ENCODE results near the gene SERPINA12.
"Not testable (repeated sequence)": the region's sequence is repeated elsewhere in the genome, so short reads cannot be mapped to it uniquely, and the experiment has no call there.

SERPINA12 gene

DNA sequence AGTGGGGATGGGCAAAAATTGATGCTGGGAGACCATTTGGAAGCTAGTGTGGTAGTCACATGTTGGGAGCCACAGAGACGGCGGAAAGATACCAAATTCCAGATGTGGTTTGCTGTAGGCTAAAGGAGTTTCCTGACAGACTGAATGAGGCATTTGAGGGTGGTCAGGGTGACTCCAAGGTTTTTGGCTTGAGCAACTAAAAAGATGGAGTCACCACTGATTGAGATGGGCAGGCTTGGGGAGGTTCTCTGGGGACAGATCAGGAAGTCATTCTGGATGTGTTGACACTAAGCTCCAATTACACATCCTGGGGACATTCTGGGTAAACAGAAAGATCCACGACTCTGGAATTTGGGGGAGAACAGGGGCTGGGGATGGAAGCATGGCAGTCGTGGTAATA lies 17.8 kb downstream of the SERPINA12 start:
- H3K4me3 ChIP-seq (ENCODE audit: insufficient read length, low read depth), result no peak overlapping the region
- H3K9ac ChIP-seq (ENCODE audit: insufficient read length, low read depth), result no peak overlapping the region
- H3K4me1 ChIP-seq (ENCODE audit: insufficient read depth, insufficient read length), result no peaks in the 10 kb centered on the region
- DNase-seq (ENCODE audit: low read depth, low spot score), result no peak
- no peaks in the 10 kb centered on the region for H3K9me3 ChIP-seq (ENCODE audit: insufficient read depth, low read length)
- no peaks in the 10 kb centered on the region for H3K27me3 ChIP-seq (ENCODE audit: insufficient read depth, insufficient read length)
- H3K36me3 ChIP-seq (ENCODE audit: insufficient read depth, insufficient read length, low read length), result no peaks in the 10 kb centered on the region
- TF ChIP-seq ZNF274 (IDR thresholded peaks at IDR 0.05; ENCODE audit: low read depth, low read length) (no peak), SUZ12 (IDR thresholded peaks at IDR 0.05; ENCODE audit: extremely low read depth, insufficient read depth, insufficient read length) (no peak), YY1 (IDR thresholded peaks at IDR 0.05; ENCODE audit: insufficient read depth, insufficient read length) (no peak)

DNA sequence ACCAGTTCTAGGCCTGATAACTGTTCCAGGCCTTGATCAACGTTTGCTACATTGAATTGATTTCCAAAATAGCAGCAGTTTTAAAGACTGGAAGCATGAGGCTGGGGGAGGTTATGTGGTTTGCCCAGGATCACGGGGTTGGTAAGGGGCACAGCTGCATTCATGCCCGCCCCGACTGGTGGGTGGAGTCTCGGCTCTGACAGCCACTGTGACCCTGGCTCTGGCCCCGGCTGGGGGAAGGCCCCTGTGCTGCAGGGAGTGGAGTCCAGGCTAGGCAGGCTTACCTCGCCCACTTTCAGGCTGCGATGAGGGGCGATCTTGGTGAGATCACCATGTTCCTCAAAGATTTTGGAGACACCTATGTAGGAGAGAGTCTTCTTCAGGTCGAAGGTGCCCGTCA lies 19.9 kb downstream of the SERPINA12 start:
- no peak for DNase-seq (ENCODE audit: low read depth, low spot score)
- Histone ChIP-seq H3K9ac (ENCODE audit: insufficient read length, low read depth) (no peak overlapping the region), H3K36me3 (ENCODE audit: insufficient read depth, insufficient read length, low read length) (no peaks in the 10 kb centered on the region), H3K4me1 (ENCODE audit: insufficient read depth, insufficient read length) (peaks cover 3% of the 10 kb centered on the region), H3K4me3 (ENCODE audit: insufficient read length, low read depth) (no peak overlapping the region), H3K9me3 (ENCODE audit: insufficient read depth, low read length) (no peaks in the 10 kb centered on the region), H3K27me3 (ENCODE audit: insufficient read depth, insufficient read length) (no peaks in the 10 kb centered on the region)
- TF ChIP-seq ZNF274 (IDR thresholded peaks at IDR 0.05; ENCODE audit: low read depth, low read length) (no peak), YY1 (IDR thresholded peaks at IDR 0.05; ENCODE audit: insufficient read depth, insufficient read length) (no peak), SUZ12 (IDR thresholded peaks at IDR 0.05; ENCODE audit: extremely low read depth, insufficient read depth, insufficient read length) (no peak)

DNA sequence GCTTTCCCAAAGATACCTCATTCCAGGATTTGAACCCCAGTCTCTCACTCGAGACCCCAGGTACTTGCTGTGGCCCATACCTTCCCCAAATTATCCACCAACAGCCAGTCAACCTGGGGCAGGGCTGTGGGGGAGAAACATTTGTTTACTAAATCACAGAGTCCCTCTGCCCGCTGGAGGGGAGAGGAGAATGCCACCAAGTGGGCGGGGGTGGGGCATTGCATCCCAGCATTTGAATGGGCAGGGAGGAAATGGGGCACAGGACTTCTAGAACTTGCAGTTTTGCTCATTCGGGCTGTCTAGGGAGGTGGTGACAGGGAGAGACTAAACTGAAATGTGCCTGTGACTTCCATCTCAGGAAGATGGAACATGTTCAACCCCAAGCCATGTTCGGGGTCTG lies 22.4 kb downstream of the SERPINA12 start:
- TF ChIP-seq SUZ12 (IDR thresholded peaks at IDR 0.05; ENCODE audit: extremely low read depth, insufficient read depth, insufficient read length) (no peak), YY1 (IDR thresholded peaks at IDR 0.05; ENCODE audit: insufficient read depth, insufficient read length) (no peak), ZNF274 (IDR thresholded peaks at IDR 0.05; ENCODE audit: low read depth, low read length) (no peak)
- H3K36me3 ChIP-seq (ENCODE audit: insufficient read depth, insufficient read length, low read length), result no peaks in the 10 kb centered on the region
- H3K9ac ChIP-seq (ENCODE audit: insufficient read length, low read depth), result no peak overlapping the region
- H3K27me3 ChIP-seq (ENCODE audit: insufficient read depth, insufficient read length), result no peaks in the 10 kb centered on the region
- H3K4me3 ChIP-seq (ENCODE audit: insufficient read length, low read depth), result peak overlapping the region; percentile 18
- DNase-seq (ENCODE audit: low read depth, low spot score), result no peak
- H3K9me3 ChIP-seq (ENCODE audit: insufficient read depth, low read length), result no peaks in the 10 kb centered on the region
- peaks cover 3% of the 10 kb centered on the region for H3K4me1 ChIP-seq (ENCODE audit: insufficient read depth, insufficient read length)

DNA sequence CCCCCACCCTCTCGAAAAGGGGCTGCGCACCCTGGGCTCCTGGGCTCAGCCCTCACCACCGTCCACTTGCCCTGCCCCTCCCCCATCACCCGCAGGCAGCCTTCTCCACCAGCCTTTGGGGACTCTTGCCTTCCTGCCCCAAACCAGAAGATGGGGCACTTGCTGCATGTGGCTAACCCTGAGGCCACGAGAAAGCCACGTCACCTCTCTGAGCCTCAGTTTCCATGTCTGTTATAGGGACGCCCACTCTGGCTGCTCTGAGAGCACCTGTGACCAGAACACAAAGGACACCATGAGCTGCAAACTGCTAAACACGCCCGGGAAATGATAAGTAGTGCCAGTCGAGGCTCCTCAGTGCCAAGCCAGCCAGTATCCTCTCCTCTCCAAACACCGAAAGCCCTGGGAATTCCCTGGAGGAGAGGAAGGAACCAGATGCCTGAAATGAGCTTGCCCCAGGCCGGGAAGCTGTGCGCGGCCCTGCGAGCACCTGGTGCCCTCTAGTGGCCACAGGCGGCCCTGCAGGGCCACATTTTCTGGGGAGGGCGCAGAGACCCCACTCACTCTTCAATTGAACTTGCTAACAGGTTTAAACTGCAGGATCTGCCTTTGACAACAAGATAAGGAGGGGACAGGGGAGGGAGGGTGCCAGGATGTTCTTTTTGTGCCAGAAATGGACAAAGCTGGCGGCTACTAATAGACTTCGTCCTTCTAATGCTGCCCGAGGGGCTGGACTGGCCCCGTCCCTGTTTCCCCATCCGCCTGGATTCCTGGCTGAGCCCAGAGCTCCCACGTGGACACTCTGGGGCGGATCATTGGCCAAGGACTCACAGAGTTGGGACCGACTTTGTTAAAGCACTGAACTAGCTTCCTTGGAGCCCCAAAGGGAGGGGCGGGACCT lies 23.1 kb downstream of the SERPINA12 start:
- no peaks in the 10 kb centered on the region for H3K9me3 ChIP-seq (ENCODE audit: insufficient read depth, low read length)
- peak; percentile 58 for DNase-seq (ENCODE audit: low read depth, low spot score)
- no peaks in the 10 kb centered on the region for H3K36me3 ChIP-seq (ENCODE audit: insufficient read depth, insufficient read length, low read length)
- H3K4me1 ChIP-seq (ENCODE audit: insufficient read depth, insufficient read length), result peaks cover 3% of the 10 kb centered on the region
- H3K4me3 ChIP-seq (ENCODE audit: insufficient read length, low read depth), result peak overlapping the region; percentile 15
- no peaks in the 10 kb centered on the region for H3K27me3 ChIP-seq (ENCODE audit: insufficient read depth, insufficient read length)
- TF ChIP-seq ZNF274 (IDR thresholded peaks at IDR 0.05; ENCODE audit: low read depth, low read length), result no peak
- no peak for TF ChIP-seq SUZ12 (IDR thresholded peaks at IDR 0.05; ENCODE audit: extremely low read depth, insufficient read depth, insufficient read length)
- no peak for TF ChIP-seq YY1 (IDR thresholded peaks at IDR 0.05; ENCODE audit: insufficient read depth, insufficient read length)
- H3K9ac ChIP-seq (ENCODE audit: insufficient read length, low read depth), result peak overlapping the region; percentile 33

DNA sequence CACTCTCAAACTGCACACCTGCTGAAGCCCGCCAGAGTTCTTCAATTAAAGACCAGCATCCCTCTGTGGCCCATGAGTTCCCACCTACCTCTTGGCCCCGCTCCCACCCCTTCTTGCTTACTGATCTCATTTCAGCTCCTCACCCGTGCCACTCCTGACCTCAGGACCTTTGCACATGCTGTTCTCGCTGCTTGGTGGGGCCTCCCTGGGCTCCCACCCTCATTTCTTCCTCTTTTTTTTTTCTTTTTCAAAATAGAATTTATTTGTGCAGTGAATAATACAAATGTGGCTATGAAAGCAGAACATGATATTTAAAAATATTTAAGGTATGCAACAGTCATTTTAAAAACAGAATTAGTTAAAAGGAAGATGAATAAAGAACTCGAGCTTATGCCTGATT lies 24.8 kb downstream of the SERPINA12 start:
- TF ChIP-seq SUZ12 (IDR thresholded peaks at IDR 0.05; ENCODE audit: extremely low read depth, insufficient read depth, insufficient read length) (no peak), YY1 (IDR thresholded peaks at IDR 0.05; ENCODE audit: insufficient read depth, insufficient read length) (no peak), ZNF274 (IDR thresholded peaks at IDR 0.05; ENCODE audit: low read depth, low read length) (no peak)
- peaks cover 3% of the 10 kb centered on the region for H3K4me1 ChIP-seq (ENCODE audit: insufficient read depth, insufficient read length)

DNA sequence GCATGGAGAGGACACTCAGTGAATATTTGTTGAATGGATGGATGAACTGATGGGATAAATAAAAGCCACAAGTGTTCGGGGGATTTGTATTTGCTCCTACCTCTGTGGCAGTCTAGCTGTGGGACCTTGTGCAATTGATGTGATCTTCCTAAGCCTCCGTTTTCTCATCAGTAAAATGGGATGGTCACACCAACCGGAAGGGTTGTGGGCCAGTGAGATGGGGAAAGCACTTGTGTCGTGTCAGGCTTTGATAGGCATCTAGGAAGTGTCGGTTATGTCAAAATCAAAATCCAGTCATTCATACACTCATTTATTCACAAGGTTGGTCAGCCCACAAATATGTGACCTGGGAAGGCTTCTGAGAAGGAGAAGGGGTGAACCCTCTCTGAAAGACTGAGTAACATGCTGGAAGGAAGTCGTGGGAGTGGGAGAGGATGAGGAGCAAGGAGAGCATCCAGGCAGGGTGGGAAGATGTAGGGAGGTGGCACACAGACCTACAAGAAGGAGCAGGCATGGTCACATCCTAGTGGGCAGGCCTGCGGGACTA lies 25.5 kb downstream of the SERPINA12 start:
- TF ChIP-seq YY1 (IDR thresholded peaks at IDR 0.05; ENCODE audit: insufficient read depth, insufficient read length), result no peak
- TF ChIP-seq SUZ12 (IDR thresholded peaks at IDR 0.05; ENCODE audit: extremely low read depth, insufficient read depth, insufficient read length), result no peak
- no peak for TF ChIP-seq ZNF274 (IDR thresholded peaks at IDR 0.05; ENCODE audit: low read depth, low read length)
- H3K4me3 ChIP-seq (ENCODE audit: insufficient read length, low read depth), result no peak overlapping the region
- H3K9ac ChIP-seq (ENCODE audit: insufficient read length, low read depth), result no peak overlapping the region
- no peaks in the 10 kb centered on the region for H3K36me3 ChIP-seq (ENCODE audit: insufficient read depth, insufficient read length, low read length)
- DNase-seq (ENCODE audit: low read depth, low spot score), result no peak
- H3K27me3 ChIP-seq (ENCODE audit: insufficient read depth, insufficient read length), result no peaks in the 10 kb centered on the region
- H3K9me3 ChIP-seq (ENCODE audit: insufficient read depth, low read length), result peaks cover 3% of the 10 kb centered on the region
- peaks cover 3% of the 10 kb centered on the region for H3K4me1 ChIP-seq (ENCODE audit: insufficient read depth, insufficient read length)

More for the DNA sequence above, 24.8 kb downstream of the SERPINA12 start:
- Histone ChIP-seq H3K4me3 (ENCODE audit: insufficient read length, low read depth) (no peak overlapping the region), H3K27me3 (ENCODE audit: insufficient read depth, insufficient read length) (no peaks in the 10 kb centered on the region), H3K9ac (ENCODE audit: insufficient read length, low read depth) (no peak overlapping the region), H3K36me3 (ENCODE audit: insufficient read depth, insufficient read length, low read length) (no peaks in the 10 kb centered on the region), H3K9me3 (ENCODE audit: insufficient read depth, low read length) (no peaks in the 10 kb centered on the region)
- no peak for DNase-seq (ENCODE audit: low read depth, low spot score)

DNA sequence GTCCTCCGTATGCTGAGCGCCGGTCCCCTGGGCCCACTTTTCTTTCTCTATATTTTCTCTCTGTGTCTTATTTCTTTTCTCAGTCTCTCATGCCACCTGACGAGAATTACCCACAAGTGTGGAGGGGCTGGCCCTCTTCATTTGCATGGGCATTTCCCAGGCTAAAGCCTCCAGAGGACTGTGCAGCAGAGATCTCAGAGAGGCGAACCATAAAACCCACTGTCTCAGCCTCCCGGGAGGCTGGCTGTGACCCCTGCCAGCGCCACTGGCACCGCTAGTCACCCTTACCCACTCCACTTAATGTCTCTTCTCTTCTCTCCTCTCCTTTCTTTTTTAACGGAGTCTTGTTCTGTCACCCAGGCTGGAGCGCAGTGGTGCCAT lies 26.2 kb downstream of the SERPINA12 start:
- no peaks in the 10 kb centered on the region for H3K36me3 ChIP-seq (ENCODE audit: insufficient read depth, insufficient read length, low read length)
- H3K9ac ChIP-seq (ENCODE audit: insufficient read length, low read depth), result no peak overlapping the region
- peaks cover 11% of the 10 kb centered on the region for H3K9me3 ChIP-seq (ENCODE audit: insufficient read depth, low read length)
- H3K4me3 ChIP-seq (ENCODE audit: insufficient read length, low read depth), result no peak overlapping the region
- H3K4me1 ChIP-seq (ENCODE audit: insufficient read depth, insufficient read length), result peaks cover 3% of the 10 kb centered on the region
- TF ChIP-seq ZNF274 (IDR thresholded peaks at IDR 0.05; ENCODE audit: low read depth, low read length) (no peak), YY1 (IDR thresholded peaks at IDR 0.05; ENCODE audit: insufficient read depth, insufficient read length) (no peak), SUZ12 (IDR thresholded peaks at IDR 0.05; ENCODE audit: extremely low read depth, insufficient read depth, insufficient read length) (no peak)
- DNase-seq (ENCODE audit: low read depth, low spot score), result no peak
- no peaks in the 10 kb centered on the region for H3K27me3 ChIP-seq (ENCODE audit: insufficient read depth, insufficient read length)

DNA sequence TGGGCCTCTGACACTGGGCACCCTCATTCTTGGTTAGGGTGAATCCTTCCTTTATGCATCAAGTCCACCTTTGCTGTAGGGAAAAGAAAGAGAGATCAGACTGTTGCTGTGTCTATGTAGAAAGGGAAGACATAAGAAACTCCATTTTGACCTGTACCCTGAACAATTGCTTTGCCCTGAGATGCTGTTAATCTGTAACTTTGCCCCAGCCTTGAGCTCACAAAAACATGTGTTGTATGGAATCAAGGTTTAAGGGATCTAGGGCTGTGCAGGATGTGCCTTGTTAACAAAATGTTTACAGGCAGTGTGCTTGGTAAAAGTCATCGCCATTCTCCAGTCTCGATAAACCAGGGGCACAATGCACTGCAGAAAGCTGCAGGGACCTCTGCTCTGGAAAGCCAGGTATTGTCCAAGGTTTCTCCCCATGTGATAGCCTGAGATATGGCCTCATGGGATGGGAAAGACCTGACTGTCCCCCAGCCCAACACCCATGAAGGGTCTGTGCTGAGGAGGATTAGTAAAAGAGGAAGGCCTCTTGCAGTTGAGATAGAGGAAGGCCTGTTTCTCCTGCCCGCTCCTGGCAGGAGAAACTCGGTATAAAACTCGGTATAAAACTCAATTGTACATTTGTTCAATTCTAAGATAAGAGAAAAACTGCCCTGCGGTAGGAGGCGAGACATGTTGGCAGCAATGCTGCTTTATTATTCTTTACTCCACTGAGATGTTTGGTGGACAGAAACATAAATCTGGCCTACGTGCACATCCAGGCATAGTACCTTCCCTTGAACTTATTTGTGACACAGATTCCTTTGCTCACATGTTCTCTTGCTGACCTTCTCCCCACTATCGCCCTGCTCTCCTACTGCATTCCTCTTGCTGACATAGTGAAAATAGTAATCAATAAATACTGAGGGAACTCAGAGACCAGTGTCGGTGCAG lies 26.9 kb downstream of the SERPINA12 start:
- peaks cover 13% of the 10 kb centered on the region for H3K9me3 ChIP-seq (ENCODE audit: insufficient read depth, low read length)
- not testable (repeated sequence) for H3K4me3 ChIP-seq (ENCODE audit: insufficient read length, low read depth); H3K36me3 ChIP-seq (ENCODE audit: insufficient read depth, insufficient read length, low read length); H3K27me3 ChIP-seq (ENCODE audit: insufficient read depth, insufficient read length); DNase-seq (ENCODE audit: low read depth, low spot score); H3K9ac ChIP-seq (ENCODE audit: insufficient read length, low read depth); H3K4me1 ChIP-seq (ENCODE audit: insufficient read depth, insufficient read length)
